Natural killer cell (primary cell): Measurements from ENCODE around the gene IPO4. TPM values are rescaled to one million over a fixed set of nuclear protein-coding genes. Genes with fewer than 3 reads are reported as not detected.

Experiments
- ATAC-seq, 3 donors: fragments of 150-1000 bp in 2 of 3; fragments of 200-7000 bp in 1 of 3; cut with Tn5 transposase; 1 replicate in 1 of 3; 2 replicates in 2 of 3; pipeline ENCODE4 v1.10.0; 2021; ENCODE audit warnings: mild to moderate bottlenecking in 2 of 3, moderate library complexity in 2 of 3
- DNase-seq, 2 donors: peaks; one replicate each; pipeline versions ENCODE4 v3.0.0 to v3.0.0-alpha.2; 2013 to 2021; ENCODE audit warnings: mixed read lengths in 1 of 2
- H3K27ac ChIP-seq: one replicate; pipeline ENCODE4 v1.5.1; 2013; ENCODE audit warnings: mild to moderate bottlenecking, low read length
- H3K27me3 ChIP-seq: one replicate; pipeline ENCODE4 v1.6.1; 2013; ENCODE audit warnings: low read length; ENCODE audit not compliant: control insufficient read depth, insufficient read depth
- H3K36me3 ChIP-seq: one replicate; pipeline ENCODE4 v1.6.1; 2013; ENCODE audit warnings: low read length; ENCODE audit not compliant: control insufficient read depth, insufficient read depth
- H3K4me1 ChIP-seq: one replicate; pipeline ENCODE4 v1.6.1; 2013; ENCODE audit warnings: low read length; ENCODE audit not compliant: control insufficient read depth, insufficient read depth
- H3K4me3 ChIP-seq: one replicate; pipeline ENCODE4 v1.5.1; 2013; ENCODE audit warnings: low read length
- H3K9me3 ChIP-seq: one replicate; pipeline ENCODE4 v1.6.1; 2013; ENCODE audit warnings: low read length; ENCODE audit not compliant: control insufficient read depth, insufficient read depth
- H3K27ac Mint-ChIP-seq, 2 donors: one replicate each; pipeline ENCODE4 v1.8.0; 2022; ENCODE audit warnings: mild to moderate bottlenecking in 2 of 2, mixed read lengths in 2 of 2, moderate library complexity in 1 of 2
- H3K27me3 Mint-ChIP-seq, 2 donors: one replicate each; pipeline ENCODE4 v1.8.0; 2022; ENCODE audit warnings: low read depth in 2 of 2, mixed read lengths in 2 of 2
- H3K36me3 Mint-ChIP-seq: one replicate; pipeline ENCODE4 v1.8.0; 2022; ENCODE audit warnings: mixed read lengths
- H3K4me1 Mint-ChIP-seq, 2 donors: one replicate each; pipeline ENCODE4 v1.8.0; 2022; ENCODE audit warnings: mixed read lengths in 2 of 2
- H3K4me3 Mint-ChIP-seq: one replicate; pipeline ENCODE4 v1.8.0; 2022; ENCODE audit warnings: mild to moderate bottlenecking, moderate library complexity, mixed read lengths
- H3K9me3 Mint-ChIP-seq, 2 donors: one replicate each; pipeline ENCODE4 v1.8.0; 2022; ENCODE audit warnings: mixed read lengths in 2 of 2
- WGBS: methylation state at CpG from one replicate; pipeline ENCODE4 v1.1.7; 2013; ENCODE audit warnings: missing lambda C conversion rate; ENCODE audit not compliant: insufficient coverage; 5-methylcytosine and 5-hydroxymethylcytosine counted together
- intact Hi-C: fragments of 100-400 bp; cut with micrococcal nuclease; formaldehyde crosslinking; loops from one replicate; pipeline ENCODE4 v1.14.2; 2022
- total RNA-seq, 4 donors: library from RNA; stranded (reverse); fragments of 120-200 nt in 1 of 4; gene quantifications; one replicate each; pipeline versions ENCODE4 v1.2.3 to v1.2.4, GENCODE V29; 2013 to 2022
- TF ChIP-seq, protein P1 (sequence below): fragments of 200-600 bp; IDR thresholded peaks from one replicate; pipeline ENCODE4 v1.8.0; 2022; ENCODE audit warnings: antibody characterized with exemption

The IPO4 gene
- total RNA-seq, 3 donors from 2014 or later (not counting 1 experiment from before 2014, with no cell fraction given): 46.2 to 61.5 (median 51.9) TPM

DNA sequence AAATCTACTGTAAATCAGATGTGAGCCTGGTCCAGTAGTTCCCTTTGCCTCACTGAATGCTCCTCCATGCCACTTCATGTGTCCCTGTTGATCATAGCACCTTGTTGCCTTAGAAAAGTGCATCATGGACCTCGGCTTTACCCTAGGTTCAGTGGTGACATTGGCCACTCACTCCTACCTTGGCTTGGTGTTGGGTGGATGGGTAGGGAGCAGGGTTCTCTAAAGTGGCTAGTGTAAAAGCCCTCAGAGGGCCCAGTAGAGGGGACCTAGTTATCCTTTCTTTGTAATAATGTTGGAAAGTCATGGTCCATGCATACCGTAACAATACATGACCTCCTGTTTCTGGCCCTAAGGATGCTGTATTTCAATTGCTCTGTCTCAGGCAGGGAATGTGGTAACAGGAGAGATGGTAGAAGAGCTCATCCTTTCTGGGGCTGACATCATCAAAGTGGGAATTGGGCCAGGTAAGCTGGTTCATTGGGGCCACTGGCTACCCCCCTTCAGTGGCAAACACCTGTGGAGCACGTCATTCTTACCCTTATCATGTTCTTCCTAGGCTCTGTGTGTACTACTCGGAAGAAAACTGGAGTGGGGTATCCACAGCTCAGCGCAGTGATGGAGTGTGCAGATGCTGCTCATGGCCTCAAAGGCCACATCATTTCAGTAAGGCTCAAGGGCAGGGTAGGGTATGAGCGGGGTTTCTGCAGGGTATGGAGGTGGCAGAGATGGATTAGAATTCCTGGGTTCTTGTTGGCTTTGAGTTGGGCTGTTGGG is 48.3 kb upstream of the IPO4 start:
- no peaks in the 10 kb centered on the region for H3K27me3 Mint-ChIP-seq
- Histone ChIP-seq H3K27me3 (no peaks in the 10 kb centered on the region), H3K36me3 (peaks cover 66% of the 10 kb centered on the region), H3K4me3 (no peak overlapping the region), H3K27ac (no peak overlapping the region), H3K4me1 (peaks cover 33% of the 10 kb centered on the region), H3K9me3 (no peaks in the 10 kb centered on the region)
- DNase-seq (no peak), ATAC-seq (no peak)
- no peaks in the 10 kb centered on the region for H3K9me3 Mint-ChIP-seq
- H3K4me3 Mint-ChIP-seq: no peak overlapping the region
- WGBS: over 99% methylated on average over 6 of the region's 6 CpGs
- H3K4me1 Mint-ChIP-seq: peaks cover 68 to 84% of the 10 kb centered on the region in 2 donors
- intact Hi-C loops: no loop called here
- peak overlapping the region; percentile 40 to 100 for H3K27ac Mint-ChIP-seq
- peaks cover 22% of the 10 kb centered on the region for H3K36me3 Mint-ChIP-seq
- TF ChIP-seq, protein P1, sequence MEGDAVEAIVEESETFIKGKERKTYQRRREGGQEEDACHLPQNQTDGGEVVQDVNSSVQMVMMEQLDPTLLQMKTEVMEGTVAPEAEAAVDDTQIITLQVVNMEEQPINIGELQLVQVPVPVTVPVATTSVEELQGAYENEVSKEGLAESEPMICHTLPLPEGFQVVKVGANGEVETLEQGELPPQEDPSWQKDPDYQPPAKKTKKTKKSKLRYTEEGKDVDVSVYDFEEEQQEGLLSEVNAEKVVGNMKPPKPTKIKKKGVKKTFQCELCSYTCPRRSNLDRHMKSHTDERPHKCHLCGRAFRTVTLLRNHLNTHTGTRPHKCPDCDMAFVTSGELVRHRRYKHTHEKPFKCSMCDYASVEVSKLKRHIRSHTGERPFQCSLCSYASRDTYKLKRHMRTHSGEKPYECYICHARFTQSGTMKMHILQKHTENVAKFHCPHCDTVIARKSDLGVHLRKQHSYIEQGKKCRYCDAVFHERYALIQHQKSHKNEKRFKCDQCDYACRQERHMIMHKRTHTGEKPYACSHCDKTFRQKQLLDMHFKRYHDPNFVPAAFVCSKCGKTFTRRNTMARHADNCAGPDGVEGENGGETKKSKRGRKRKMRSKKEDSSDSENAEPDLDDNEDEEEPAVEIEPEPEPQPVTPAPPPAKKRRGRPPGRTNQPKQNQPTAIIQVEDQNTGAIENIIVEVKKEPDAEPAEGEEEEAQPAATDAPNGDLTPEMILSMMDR: no peak

DNA sequence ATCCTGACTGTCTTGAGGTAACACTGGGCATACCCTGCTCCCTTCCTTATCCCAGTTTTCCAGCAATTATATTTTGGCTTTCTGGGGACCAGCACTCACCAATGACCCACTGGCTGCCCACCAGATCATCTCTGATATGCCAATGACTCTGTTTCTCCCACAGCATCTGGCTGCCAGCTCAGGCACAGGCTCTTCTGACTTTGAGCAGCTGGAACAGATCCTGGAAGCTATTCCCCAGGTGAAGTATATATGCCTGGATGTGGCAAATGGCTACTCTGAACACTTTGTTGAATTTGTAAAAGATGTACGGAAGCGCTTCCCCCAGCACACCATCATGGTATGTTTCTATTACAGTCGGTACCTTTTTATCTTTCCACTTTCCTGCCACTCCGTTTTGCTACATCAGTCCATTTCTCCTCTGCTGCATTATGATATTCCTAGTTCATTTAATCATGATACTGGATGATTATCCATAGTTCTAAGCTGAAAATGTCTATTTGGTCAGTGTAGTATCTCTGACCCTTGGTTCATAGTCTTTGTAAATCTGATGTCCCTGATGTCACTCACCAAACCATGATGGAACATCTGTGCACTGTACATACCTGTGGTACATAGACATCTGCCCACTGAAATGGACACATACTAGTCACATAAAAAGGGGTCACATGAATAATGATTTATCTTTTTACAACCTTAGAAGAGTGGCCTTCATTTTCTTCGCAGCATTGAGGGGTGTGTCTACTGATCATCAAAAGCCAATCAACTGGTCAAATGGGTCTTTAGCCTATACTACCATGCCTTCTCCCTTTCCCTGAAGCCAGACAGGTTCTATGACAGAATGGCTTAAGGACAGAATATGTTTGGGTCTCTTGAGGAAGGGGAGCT is 47.4 kb upstream of the IPO4 start:
- peak overlapping the region; percentile 49 for H3K4me3 Mint-ChIP-seq
- WGBS: 96% methylated on average over 5 of the region's 5 CpGs
- peaks cover 33% of the 10 kb centered on the region for H3K4me1 ChIP-seq
- peaks cover 22% of the 10 kb centered on the region for H3K36me3 Mint-ChIP-seq
- H3K27ac ChIP-seq: no peak overlapping the region
- no peaks in the 10 kb centered on the region for H3K27me3 Mint-ChIP-seq
- peak overlapping the region; percentile 40 to 100 for H3K27ac Mint-ChIP-seq
- H3K4me1 Mint-ChIP-seq: peaks cover 72 to 88% of the 10 kb centered on the region in 2 donors
- intact Hi-C loops: no loop called here
- no peak overlapping the region for H3K4me3 ChIP-seq
- H3K36me3 ChIP-seq: peaks cover 65% of the 10 kb centered on the region
- no peaks in the 10 kb centered on the region for H3K27me3 ChIP-seq
- TF ChIP-seq, protein P1: no peak
- ATAC-seq (no peak), DNase-seq (no peak)
- H3K9me3 ChIP-seq: no peaks in the 10 kb centered on the region
- H3K9me3 Mint-ChIP-seq: no peaks in the 10 kb centered on the region

DNA sequence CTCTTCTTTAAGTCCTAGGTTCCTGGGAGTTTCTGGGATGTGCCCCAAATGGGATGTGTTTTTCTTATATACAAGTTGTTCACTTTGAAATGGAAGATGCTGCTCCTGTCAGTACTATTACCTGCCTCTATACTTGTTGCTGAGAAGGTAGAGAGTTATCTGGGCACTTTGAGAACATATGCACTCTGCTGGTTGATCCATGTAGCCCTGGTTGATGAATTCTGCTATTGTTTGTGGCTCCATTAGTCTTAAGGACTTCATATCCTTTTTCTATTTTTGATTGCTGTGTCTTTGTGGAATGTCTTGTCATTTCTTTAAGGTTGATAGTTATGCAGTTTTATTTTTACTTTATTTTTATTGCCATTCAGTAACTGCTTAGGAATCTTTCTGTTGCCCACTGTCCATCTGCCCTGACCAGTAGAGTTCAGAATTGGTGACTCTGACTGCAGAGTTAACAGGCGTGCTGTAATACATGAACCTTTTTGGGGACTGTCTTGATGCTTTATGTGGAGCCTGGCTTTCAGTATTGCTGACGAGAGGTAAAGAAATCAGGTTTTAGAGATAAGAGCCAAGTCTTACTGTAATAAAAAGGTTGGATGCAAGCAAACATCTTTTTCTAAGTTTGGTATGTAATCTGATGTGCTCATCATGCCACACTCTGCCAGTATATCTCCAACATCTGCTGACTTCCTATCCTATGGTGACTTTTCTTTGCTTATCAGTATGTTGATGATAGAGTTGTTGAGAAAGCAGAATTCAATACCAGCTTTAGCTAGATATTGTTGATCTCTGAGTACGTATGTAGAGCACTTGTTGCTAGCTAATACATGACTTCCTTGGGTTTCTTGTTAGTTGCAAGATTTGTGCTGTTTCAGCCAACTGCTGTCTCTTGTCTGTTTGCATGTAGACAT is 45.7 kb upstream of the IPO4 start:
- peaks cover 22% of the 10 kb centered on the region for H3K36me3 Mint-ChIP-seq
- ATAC-seq (no peak), DNase-seq (no peak)
- H3K4me3 Mint-ChIP-seq: peak overlapping the region; percentile 59
- 98% methylated on average over 3 of the region's 3 CpGs for WGBS
- intact Hi-C loops: loop anchor here (5.0 kb wide), 2 partner anchors 37 to 38 kb away; partner anchors contain the start of genes RABGGTA and TM9SF1
- TF ChIP-seq, protein P1: no peak
- no peaks in the 10 kb centered on the region for H3K27me3 Mint-ChIP-seq
- Histone ChIP-seq H3K36me3 (peaks cover 48% of the 10 kb centered on the region), H3K9me3 (no peaks in the 10 kb centered on the region), H3K4me1 (peaks cover 24% of the 10 kb centered on the region), H3K27me3 (no peaks in the 10 kb centered on the region), H3K4me3 (no peak overlapping the region), H3K27ac (no peak overlapping the region)
- H3K9me3 Mint-ChIP-seq: no peaks in the 10 kb centered on the region
- peaks cover 63 to 71% of the 10 kb centered on the region in 2 donors for H3K4me1 Mint-ChIP-seq
- peak overlapping the region; percentile 36 to 100 for H3K27ac Mint-ChIP-seq
